ENCODE results near the gene WDFY4.
A peak's percentile ranks its signal among the peaks of the same experiment; 100 is the strongest.

The WDFY4 gene

GRCh38 chr10:48985621-48986158 is 301.0 kb downstream of the WDFY4 start:
- no peak for DNase-seq (ENCODE audit: low spot score)

GRCh38 chr10:48990226-48990625 is 305.6 kb downstream of the WDFY4 start:
- DNase-seq (ENCODE audit: low spot score), result no peak

- DNase-seq (ENCODE audit: low spot score), result no peak
Measured at GRCh38 chr10:48993627-48994026, 309.0 kb downstream of the WDFY4 start.

GRCh38 chr10:48996329-48996728 is 311.7 kb downstream of the WDFY4 start:
- DNase-seq (ENCODE audit: low spot score), result no peak

GRCh38 chr10:48999346-48999745 is 314.7 kb downstream of the WDFY4 start:
- DNase-seq (ENCODE audit: low spot score), result no peak

- DNase-seq (ENCODE audit: low spot score), result peak; percentile 35
Measured at GRCh38 chr10:49000437-49001398, 316.0 kb downstream of the WDFY4 start.

GRCh38 chr10:49001402-49001801 is 316.7 kb downstream of the WDFY4 start:
- DNase-seq (ENCODE audit: low spot score), result peak; percentile 34

- DNase-seq (ENCODE audit: low spot score), result no peak
Measured at GRCh38 chr10:49001870-49002672, 317.4 kb downstream of the WDFY4 start.

- no peak for DNase-seq (ENCODE audit: low spot score)
Measured at GRCh38 chr10:49005270-49005669, 320.6 kb downstream of the WDFY4 start.

- DNase-seq (ENCODE audit: low spot score), result no peak
Measured at GRCh38 chr10:49007129-49007528, 322.5 kb downstream of the WDFY4 start.

- no peak for DNase-seq (ENCODE audit: low spot score)
Measured at GRCh38 chr10:49008091-49008490, 323.4 kb downstream of the WDFY4 start.

- no peak for DNase-seq (ENCODE audit: low spot score)
Measured at GRCh38 chr10:49008505-49009198, 324.0 kb downstream of the WDFY4 start.

GRCh38 chr10:49009199-49009979 is 324.7 kb downstream of the WDFY4 start:
- DNase-seq (ENCODE audit: low spot score), result no peak

- no peak for DNase-seq (ENCODE audit: low spot score)
Measured at GRCh38 chr10:49010295-49010694, 325.6 kb downstream of the WDFY4 start.

- DNase-seq (ENCODE audit: low spot score), result no peak
Measured at GRCh38 chr10:49010865-49011264, 326.2 kb downstream of the WDFY4 start.

GRCh38 chr10:49011756-49012155 is 327.1 kb downstream of the WDFY4 start:
- DNase-seq (ENCODE audit: low spot score), result no peak

GRCh38 chr10:49012603-49013002 is 327.9 kb downstream of the WDFY4 start:
- no peak for DNase-seq (ENCODE audit: low spot score)

GRCh38 chr10:49015700-49016099 is 331.0 kb downstream of the WDFY4 start:
- no peak for DNase-seq (ENCODE audit: low spot score)

GRCh38 chr10:49021685-49022084 is 337.0 kb downstream of the WDFY4 start:
- DNase-seq (ENCODE audit: low spot score), result no peak

GRCh38 chr10:49023071-49023470 is 338.4 kb downstream of the WDFY4 start:
- DNase-seq (ENCODE audit: low spot score), result peak; percentile 59

- DNase-seq (ENCODE audit: low spot score), result no peak
Measured at GRCh38 chr10:49023752-49024151, 339.1 kb downstream of the WDFY4 start.

All from cerebellar cortex (tissue), 1 donor.